OCI-LY3 (cell line): Measurements from ENCODE around the gene CIAO3.
A peak's percentile ranks its signal among the peaks of the same experiment; 100 is the strongest.

Experiments
- H2AFZ ChIP-seq: fragments of 200-600, 300-600 bp; shearing (Covaris generic); 2 replicates; pipeline ENCODE4 v1.6.0; 2014; ENCODE audit warnings: antibody characterized with exemption, low read depth, low read length
- H3K27ac ChIP-seq: fragments of 200-600, 300-600 bp; sonication (generic); 2 replicates; pipeline ENCODE4 v1.5.1; 2014; ENCODE audit warnings: mild to moderate bottlenecking, low read length, moderate library complexity, mixed read lengths
- H3K27me3 ChIP-seq: fragments of 200-600, 300-600 bp; sonication (generic); 2 replicates; pipeline ENCODE4 v1.6.1; 2014; ENCODE audit warnings: low read depth, low read length, mixed read lengths
- H3K36me3 ChIP-seq: fragments of 200-600, 300-600 bp; sonication (generic); replicated peaks from 2 replicates; pipeline ENCODE3; 2014; ENCODE audit warnings: low read depth, low read length, mixed read lengths
- H3K4me1 ChIP-seq: fragments of 300-600, 200-600 bp; sonication (generic); 2 replicates; pipeline ENCODE4 v1.6.1; 2014; ENCODE audit warnings: low read length, mixed read lengths
- H3K4me2 ChIP-seq: fragments of 200-600, 300-600 bp; sonication (generic); 2 replicates; pipeline ENCODE4 v1.6.1; 2014; ENCODE audit warnings: low read length, mixed read lengths
- H3K4me3 ChIP-seq: fragments of 300-600, 200-600 bp; sonication (generic); 2 replicates; pipeline ENCODE4 v1.5.1; 2014; ENCODE audit warnings: antibody characterized with exemption, mild to moderate bottlenecking, low read length, moderate library complexity
- H3K79me2 ChIP-seq: fragments of 300-600, 200-600 bp; shearing (Covaris generic); 2 replicates; pipeline ENCODE4 v1.6.1; 2014; ENCODE audit warnings: mild to moderate bottlenecking, low read length, mixed read lengths
- H3K9ac ChIP-seq: fragments of 300-600, 200-600 bp; shearing (Covaris generic); 2 replicates; pipeline ENCODE4 v1.6.0; 2014; ENCODE audit warnings: mild to moderate bottlenecking, low read length, moderate library complexity
- H3K9me3 ChIP-seq: fragments of 200-600, 300-600 bp; shearing (Covaris generic); 2 replicates; pipeline ENCODE4 v1.6.1; 2014; ENCODE audit warnings: low read length, mixed read lengths; ENCODE audit not compliant: insufficient read depth
- H4K20me1 ChIP-seq: fragments of 200-600, 300-600 bp; sonication (generic); 2 replicates; pipeline ENCODE4 v1.6.1; 2016; ENCODE audit warnings: low read length, mixed read lengths; ENCODE audit not compliant: insufficient read depth
- CTCF ChIP-seq: fragments of 200-600, 300-600 bp; sonication (generic); IDR thresholded peaks from 2 replicates; pipeline ENCODE4 v1.5.1; 2014; ENCODE audit warnings: antibody characterized with exemption, low read length, low read depth
- EZH2phosphoT487 ChIP-seq: fragments of 200-600 bp; shearing (Covaris generic); IDR thresholded peaks from 2 replicates; pipeline ENCODE4 v1.6.1; 2018; ENCODE audit warnings: antibody characterized with exemption, mixed run types, low read depth

Gene CIAO3

GRCh38 chr16:788399-789126 lies 47.8 kb upstream of the CIAO3 start, which contains the start of gene CHTF18:
Gene CHTF18, plus strand, starts transcription at chr16:788620. Its CDS starts 65 bp downstream, at chr16:788685.
- H3K27me3 ChIP-seq: no peaks in the 10 kb centered on the region
- H3K27ac ChIP-seq: peak within 1 kb of the TSS; percentile 16; the same call in 1 of the 2 replicates
- peaks cover 8% of the 10 kb centered on the region for H3K36me3 ChIP-seq
- peaks cover 25% of the 10 kb centered on the region for H3K79me2 ChIP-seq
- peak within 1 kb of the TSS; percentile 89; the same call in 1 of the 2 replicates for H2AFZ ChIP-seq
- H3K9ac ChIP-seq: peak within 1 kb of the TSS; percentile 87
- peaks cover 12% of the 10 kb centered on the region for H3K4me1 ChIP-seq
- peak within 1 kb of the TSS; percentile 89 for H3K4me2 ChIP-seq
- H4K20me1 ChIP-seq: no peaks in the 10 kb centered on the region
- no peak for TF ChIP-seq EZH2phosphoT487
- no peak for TF ChIP-seq CTCF
- peak within 1 kb of the TSS; percentile 99 for H3K4me3 ChIP-seq
- H3K9me3 ChIP-seq: no peaks in the 10 kb centered on the region

- TF ChIP-seq EZH2phosphoT487 (no peak), CTCF (no peak)
- peaks cover 12% of the 10 kb centered on the region for H3K4me1 ChIP-seq
- peak within 1 kb of the TSS; percentile 87 for H3K9ac ChIP-seq
- no peaks in the 10 kb centered on the region for H3K9me3 ChIP-seq
- peaks cover 4% of the 10 kb centered on the region; the same call in 1 of the 2 replicates for H3K27me3 ChIP-seq
- peak within 1 kb of the TSS; percentile 89; the same call in 1 of the 2 replicates for H2AFZ ChIP-seq
- peaks cover 8% of the 10 kb centered on the region for H3K36me3 ChIP-seq
- peak within 1 kb of the TSS; percentile 89 for H3K4me2 ChIP-seq
- peaks cover 25% of the 10 kb centered on the region for H3K79me2 ChIP-seq
- peak within 1 kb of the TSS; percentile 16; the same call in 1 of the 2 replicates for H3K27ac ChIP-seq
- H4K20me1 ChIP-seq: no peaks in the 10 kb centered on the region
- peak within 1 kb of the TSS; percentile 99 for H3K4me3 ChIP-seq
These were observed 47.2 kb upstream of the CIAO3 start, which contains the start of gene RPUSD1 for GRCh38 chr16:787978-788398. Gene RPUSD1, minus strand, starts transcription at chr16:788381. Its CDS starts 644 bp downstream, at chr16:787737.

- Histone ChIP-seq H3K9me3 (no peaks in the 10 kb centered on the region), H3K4me3 (peak overlapping the region; percentile 88), H3K79me2 (peaks cover 25% of the 10 kb centered on the region), H2AFZ (no peak overlapping the region), H3K9ac (peak overlapping the region; percentile 74), H3K36me3 (peaks cover 8% of the 10 kb centered on the region), H3K27me3 (peaks cover 6% of the 10 kb centered on the region; the same call in 1 of the 2 replicates), H3K4me2 (peak overlapping the region; percentile 82), H4K20me1 (no peaks in the 10 kb centered on the region), H3K4me1 (peaks cover 12% of the 10 kb centered on the region), H3K27ac (no peak overlapping the region)
- TF ChIP-seq CTCF: no peak
- no peak for TF ChIP-seq EZH2phosphoT487
These were observed 46.6 kb upstream of the CIAO3 start for GRCh38 chr16:787321-787966.
